ENCODE results near the gene ADAMTS3.

GRCh38 chr4:72274251-72274650 lies 294.8 kb downstream of the ADAMTS3 start:
- TF ChIP-seq, protein P1, sequence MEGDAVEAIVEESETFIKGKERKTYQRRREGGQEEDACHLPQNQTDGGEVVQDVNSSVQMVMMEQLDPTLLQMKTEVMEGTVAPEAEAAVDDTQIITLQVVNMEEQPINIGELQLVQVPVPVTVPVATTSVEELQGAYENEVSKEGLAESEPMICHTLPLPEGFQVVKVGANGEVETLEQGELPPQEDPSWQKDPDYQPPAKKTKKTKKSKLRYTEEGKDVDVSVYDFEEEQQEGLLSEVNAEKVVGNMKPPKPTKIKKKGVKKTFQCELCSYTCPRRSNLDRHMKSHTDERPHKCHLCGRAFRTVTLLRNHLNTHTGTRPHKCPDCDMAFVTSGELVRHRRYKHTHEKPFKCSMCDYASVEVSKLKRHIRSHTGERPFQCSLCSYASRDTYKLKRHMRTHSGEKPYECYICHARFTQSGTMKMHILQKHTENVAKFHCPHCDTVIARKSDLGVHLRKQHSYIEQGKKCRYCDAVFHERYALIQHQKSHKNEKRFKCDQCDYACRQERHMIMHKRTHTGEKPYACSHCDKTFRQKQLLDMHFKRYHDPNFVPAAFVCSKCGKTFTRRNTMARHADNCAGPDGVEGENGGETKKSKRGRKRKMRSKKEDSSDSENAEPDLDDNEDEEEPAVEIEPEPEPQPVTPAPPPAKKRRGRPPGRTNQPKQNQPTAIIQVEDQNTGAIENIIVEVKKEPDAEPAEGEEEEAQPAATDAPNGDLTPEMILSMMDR (IDR thresholded peaks at IDR 0.05), result no peak
- TF ChIP-seq POLR2A (IDR thresholded peaks at IDR 0.05), result no peak
